Hepatic stellate cell (primary cell): ENCODE results near the gene PTPN22.

Experiments used
- DNase-seq: peaks from one replicate; pipeline ENCODE4 v3.0.0; 2011; ENCODE audit warnings: low spot score

PTPN22 gene

DNA sequence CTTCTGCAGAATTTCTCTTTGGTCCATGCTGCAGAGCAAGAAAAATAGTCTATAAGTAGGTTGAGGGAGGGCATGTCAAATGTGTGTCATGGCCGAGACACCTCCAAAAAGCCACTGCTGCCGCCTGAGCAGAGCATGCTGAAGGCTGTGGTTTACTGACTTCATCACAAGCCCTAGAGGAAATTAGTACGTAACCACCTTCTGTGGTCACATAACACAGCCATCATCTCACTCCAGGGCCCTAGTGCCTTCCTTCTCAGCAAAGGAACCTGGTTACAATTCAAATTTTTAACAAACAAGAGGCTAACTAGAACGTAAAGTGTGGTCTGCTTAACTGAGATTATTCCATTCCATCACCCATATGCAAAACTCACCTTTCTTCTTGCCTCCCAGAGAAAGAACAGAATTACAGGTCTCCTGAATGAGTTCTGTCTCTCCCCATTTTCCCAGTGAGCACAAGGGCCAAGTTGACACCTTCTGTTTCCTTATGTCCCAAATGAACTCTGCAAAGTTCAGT is at the start of gene PTPN22:
PTPN22 (minus strand) TSS at position 116 of the 517 bp plus-strand sequence.
- peak; percentile 12 for DNase-seq

DNA sequence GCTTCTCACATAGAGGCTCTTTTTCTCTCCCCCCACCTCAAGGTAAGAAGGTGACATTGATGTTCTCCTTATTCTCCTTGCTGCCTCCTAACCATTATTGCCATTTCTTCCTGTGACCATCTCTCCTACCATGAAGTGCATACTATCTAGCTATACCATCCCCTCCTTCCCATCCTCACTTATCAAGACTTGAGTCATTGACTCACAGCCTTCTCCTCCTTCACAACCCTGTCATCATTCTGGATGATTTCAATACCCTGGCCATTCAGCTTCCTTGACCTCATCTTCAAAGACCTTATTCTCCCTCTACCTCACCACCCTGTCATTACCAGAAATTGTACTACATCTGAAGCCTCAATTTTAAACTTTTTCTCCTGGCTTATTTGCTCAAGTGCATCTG is 46.7 kb upstream of the PTPN22 start:
- DNase-seq, result no peak

DNA sequence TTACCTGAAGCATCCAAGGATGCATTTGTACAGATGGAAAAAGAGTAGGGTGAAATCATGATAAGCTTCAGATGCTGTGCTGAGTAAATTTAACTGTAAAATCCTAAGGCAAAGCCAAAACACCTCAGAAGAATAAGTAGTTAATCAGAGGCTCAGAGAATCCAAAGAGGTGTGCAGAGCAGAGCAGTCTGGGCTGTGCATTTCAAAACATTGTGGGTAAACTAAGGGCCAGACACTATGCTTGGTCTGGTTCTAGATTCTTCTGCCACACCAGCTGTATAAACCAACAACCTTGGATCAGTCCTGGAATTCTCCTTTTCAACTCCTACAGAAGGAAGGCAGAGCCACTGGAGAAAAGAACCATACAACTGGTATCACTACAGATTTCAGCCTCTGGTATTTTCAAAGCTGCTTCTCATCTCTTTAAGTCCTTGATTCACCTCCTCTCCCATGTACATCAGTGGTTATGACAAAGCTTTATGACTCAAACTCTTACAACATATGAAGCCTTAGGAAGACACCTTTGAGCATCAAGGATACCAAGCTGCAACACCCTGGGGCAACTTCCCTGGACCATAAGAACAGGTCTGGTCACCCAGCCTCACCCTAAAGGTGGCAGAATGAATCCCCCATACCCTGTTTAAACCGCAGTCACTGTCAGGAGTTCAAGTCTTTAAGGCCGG is 46.0 kb upstream of the PTPN22 start:
- no peak for DNase-seq

DNA sequence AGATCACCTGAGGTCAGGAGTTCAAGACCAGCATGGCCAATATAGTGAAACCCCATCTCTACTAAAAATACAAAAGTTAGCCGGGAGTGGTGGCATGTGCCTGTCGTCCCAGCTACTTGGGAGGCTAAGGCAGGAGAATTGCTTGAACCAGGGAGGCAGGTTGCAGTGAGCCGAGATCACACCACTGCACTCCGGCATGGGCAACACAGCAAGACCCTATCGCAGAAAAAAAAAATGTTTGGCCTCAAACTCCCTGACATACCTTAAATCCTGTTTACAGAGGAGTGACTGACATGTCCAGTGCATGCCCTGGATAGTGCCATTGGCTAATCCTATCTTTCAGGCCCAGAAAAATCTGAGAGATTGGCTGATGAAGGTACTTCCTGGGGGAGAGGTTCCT is 45.5 kb upstream of the PTPN22 start:
- DNase-seq, result no peak

DNA sequence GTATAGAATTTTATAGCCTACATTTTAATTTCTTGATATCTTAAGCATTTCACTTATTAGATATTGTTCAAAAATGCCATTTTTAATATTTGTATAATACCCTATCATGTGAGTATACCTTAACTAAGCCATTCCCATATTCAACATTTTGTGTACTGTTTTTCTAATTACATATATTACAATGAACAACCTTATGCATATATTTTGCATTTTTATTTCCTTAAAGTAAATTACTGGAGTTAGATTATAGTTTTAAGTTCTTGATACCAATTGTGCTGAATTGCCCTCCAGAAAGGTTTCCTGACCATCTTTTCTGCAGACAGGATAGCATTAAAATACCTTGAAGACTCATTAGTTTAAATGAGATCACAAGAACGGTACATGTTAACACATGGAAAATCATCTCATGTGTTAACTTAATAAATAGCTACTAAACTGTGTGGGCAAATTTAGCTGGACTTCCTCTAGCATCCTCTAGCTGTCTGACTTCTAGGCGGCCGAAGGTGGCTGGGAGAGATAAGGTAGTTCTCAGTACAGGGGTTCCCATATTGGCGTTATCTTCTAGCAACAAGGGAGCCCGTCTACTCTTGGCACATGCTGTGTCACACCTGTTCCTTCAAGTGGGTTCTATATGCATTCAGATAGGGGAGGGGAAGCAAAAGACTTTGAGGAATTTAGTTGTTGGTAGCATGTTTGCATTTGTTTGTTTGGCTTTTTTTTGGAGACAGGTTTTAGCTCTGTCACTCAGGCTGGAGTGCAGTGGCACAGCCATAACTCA is 42.6 kb upstream of the PTPN22 start:
- DNase-seq, result no peak

DNA sequence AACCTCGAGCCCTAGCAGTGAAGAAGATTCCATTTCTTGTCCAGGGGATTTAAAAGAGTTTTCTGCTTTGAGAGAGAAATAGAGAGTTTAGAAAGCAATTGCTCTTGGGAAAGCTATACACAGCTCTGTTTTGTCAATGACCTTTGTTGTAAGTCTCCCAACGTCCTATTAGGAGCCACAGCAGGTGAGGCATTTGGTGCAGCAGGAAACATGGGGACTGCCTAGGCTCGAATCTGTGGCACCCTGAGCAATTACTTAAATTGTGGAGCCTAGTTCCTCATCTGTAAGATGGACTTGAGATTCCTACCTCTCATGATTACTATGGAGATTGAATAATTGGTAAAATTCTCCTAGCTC is 41.8 kb upstream of the PTPN22 start:
- DNase-seq, result no peak

DNA sequence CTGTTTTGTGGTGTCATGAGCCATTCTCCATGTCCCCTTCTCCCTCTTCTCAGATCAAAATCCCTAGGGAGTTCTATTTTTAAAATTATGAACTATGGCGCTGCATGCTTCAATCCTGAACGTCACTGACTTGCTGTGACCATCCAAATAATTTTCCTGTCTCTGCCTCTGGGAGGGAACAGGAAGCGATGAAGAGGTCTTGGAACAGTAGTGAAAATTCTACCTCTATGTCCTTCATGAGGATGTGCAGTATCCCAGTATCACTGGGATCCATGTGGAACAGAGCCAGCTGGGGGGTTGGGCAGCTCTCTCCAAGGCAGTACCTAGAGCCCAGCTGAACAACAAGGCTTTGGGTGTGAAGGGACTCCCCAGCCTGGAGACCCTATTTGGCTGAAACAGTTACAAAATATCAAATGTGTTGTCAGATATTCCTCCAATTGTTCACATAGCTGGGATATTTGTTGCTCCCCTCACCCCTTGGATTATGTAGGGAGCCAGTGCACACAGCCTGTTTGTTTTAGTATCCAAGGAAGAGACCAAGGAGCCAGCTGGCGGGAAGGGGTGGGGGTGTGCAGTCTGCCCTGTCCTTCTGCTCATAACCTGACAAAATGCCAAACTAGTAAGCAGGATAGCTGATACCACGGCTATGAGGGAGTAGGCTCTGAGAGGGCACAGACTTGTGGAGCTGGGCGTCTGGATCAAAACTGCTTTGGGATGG is 41.2 kb upstream of the PTPN22 start:
- peak; percentile 72 for DNase-seq

DNA sequence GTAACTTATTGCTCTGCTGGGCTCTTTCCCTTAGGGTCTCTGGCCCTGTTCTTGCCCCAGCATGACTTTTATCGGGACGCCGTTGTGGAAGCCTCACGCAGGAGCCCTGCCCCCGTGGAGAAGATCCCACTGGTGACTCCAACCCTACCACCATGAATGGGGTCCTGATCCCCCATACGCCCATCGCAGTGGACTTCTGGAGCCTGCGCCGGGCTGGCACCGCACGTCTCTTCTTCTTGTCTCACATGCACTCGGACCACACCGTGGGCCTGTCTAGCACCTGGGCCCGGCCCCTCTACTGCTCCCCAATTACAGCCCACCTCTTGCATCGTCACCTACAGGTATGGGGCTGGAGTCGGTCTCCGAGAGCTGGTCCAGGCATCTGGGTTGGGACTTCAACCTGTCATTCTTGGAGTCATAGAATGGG is 33.9 kb upstream of the PTPN22 start:
- no peak for DNase-seq

DNA sequence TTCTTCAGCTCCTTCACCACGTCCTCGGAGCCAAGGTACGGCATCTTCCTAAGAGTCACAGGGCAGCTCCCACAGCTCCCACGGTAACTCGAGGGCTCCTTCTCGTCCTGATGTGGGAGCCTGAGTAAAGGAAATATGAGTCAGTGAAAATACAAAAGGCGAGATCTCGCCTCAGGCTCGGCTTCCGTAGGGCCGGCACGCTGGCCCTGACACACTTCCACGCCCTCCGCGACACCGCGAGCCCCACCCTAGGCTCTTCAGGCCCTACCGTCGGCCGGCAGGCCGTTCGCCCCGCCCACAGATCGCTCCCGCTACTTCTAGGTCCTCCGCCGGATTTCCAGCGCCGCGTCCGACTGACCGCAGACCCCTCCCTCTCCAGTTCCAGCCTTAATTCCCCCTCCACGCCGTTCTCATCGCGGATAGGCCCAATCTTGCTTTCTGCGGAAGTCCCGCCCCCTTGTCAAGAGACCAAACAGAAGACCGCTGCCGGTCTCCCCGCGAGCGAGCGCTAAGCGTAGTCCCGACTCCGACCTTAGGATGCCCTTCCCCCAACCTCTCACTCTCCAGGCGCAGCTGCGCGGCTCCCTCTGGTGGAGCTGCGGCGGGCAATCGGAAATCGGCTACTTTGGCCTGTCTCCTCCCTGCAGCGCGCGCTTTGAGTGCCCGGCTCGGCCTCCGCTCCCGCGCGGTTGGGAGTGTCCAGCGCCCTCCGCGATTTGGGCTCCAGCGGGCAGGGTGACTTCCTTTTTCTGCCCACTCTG is 33.3 kb upstream of the PTPN22 start, which contains the start of the genes AP4B1 and DCLRE1B:
AP4B1 (minus strand) TSS at position 126 of the 761 bp plus-strand sequence; CDS start at position 44, 82 bp downstream.
DCLRE1B (plus strand) TSS at position 653 of the 761 bp plus-strand sequence. CDS start 261 bp downstream, outside the sequence.
- peak; percentile 94 for DNase-seq

DNA sequence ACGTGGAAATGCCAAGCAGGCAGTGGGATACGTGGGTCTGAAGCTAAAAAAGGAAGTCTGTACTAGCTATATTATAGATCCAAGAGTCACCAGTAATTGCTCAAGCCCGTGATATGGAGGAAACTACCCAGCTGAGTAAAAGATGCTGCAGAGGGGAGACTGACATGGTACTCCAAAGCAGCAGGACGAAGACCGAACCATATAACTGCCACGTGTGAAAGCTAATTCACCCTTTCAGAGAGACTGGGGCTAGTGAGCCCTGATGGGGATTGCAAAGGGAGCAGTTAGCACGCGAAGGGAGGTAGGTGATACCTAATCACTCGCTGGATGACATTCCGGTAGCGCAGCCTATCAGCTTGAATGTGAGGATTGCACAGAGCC is 32.8 kb upstream of the PTPN22 start:
- DNase-seq, result peak; percentile 50

DNA sequence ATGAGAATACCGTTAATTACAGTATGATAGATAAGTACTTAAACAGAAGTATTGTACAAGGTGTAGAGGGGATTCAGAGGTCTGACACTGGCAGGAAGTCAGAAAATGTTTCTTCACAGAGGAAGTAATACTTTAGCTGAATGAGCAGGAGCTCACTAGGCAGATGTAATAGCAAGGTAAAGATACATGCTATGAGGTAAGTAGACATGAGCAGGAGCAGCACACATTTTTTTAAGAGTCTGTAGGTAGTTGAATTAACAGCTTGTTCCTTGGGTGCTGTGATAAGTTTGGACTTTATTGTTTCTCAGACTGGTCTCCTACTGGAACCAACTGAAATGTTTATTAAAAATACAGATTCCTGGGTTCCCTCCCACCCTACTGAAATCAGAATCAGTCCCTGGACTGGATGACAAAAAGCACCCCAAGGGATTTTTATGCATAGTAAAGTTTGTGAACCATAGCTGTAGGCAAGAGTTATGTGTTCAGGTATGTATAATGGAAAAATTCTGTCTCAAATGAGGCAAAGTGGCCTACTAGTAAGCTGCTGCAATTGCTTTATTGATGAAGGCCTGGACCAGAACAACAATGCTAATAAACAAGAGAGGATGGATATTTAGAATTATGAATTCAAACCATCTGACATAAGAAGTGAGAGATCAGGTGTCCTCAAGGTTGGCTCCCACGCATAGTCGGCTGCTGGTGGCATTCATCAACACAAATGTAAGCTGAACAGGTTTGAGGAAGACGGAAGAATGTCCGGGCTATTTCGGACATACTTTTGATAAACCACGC is 32.2 kb upstream of the PTPN22 start:
- DNase-seq, result no peak

DNA sequence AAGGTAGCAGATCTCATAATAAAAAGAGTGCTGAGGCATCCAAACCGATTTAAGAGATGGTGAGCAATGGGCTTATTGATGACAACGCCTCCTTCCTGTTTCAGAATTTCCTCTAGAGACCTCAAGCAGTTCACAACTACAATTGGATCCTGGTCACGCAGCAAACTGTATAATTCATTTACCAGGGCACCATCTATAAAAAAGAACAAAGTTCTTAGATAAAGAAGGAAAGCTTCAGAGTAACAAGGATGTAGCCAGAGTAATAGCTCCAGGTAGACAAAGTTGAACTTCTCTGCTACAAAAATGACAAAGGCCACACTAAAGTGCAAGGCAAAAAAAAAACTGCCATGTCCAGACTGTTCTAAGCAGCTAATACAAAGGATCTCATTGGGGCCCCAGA is 29.7 kb upstream of the PTPN22 start:
- no peak for DNase-seq

DNA sequence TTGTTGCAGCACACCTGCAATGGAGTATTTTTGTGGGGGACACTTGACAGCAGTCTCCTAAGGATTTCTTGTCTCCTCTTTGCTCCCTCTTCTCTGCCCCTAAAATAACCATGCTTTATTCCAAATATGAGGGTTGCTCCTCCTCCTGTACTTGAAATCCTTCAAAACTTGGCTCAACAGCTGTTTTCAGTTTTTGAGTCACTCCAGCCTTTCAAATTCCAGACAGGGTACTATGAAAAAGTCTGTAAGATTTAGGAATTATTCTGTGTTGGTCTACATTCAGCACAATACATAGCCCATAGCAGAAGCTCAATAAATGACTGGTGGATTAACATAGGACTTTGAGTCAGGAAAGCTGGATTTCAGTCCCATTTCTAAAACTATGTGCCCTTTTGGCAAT is 27.6 kb upstream of the PTPN22 start:
- DNase-seq, result no peak

DNA sequence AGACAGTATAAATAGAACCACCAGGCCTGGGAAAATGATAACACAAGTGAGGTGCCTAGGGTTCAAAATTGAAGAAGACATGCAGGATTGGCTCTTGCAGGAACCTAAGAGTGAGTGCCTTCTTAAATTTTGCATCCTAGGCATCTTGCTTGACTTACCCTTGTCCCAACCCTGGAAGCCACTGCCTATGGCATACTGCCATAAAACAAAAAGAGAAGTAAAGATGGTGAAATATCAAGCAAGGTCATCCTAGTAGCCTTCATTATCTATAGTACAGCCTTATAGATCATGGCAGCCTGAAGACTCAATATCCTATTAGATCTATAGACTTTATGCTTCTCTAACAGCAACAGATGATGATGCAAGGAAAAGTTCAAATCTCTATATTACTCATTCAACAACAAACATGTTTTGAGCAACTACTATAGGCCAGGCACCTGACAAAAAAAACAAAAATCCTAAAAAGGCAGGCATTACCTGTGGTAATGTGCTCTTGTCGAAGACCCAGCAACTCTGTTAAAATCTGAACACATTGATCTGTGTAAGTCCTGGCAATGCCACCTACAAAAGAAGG is 26.8 kb upstream of the PTPN22 start:
- DNase-seq, result no peak

DNA sequence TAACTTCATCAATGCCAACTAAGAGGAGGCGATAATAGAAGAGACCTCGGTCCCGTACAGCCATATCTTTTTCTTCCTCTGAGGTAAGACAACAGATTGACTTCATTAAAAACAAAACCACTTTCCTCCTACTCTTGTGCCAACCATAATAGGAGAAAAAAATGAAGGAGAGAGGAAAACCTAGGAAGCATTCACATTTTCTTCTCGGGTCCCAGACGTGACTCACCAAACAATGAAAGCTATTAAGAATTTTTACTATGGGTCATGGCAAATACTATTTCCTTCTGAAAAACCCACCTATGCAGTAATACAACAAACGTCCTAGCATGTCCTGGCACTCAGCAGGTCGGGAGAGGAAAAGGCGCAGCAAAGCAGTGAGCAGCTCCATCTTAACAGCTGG is 24.4 kb upstream of the PTPN22 start:
- DNase-seq, result no peak

DNA sequence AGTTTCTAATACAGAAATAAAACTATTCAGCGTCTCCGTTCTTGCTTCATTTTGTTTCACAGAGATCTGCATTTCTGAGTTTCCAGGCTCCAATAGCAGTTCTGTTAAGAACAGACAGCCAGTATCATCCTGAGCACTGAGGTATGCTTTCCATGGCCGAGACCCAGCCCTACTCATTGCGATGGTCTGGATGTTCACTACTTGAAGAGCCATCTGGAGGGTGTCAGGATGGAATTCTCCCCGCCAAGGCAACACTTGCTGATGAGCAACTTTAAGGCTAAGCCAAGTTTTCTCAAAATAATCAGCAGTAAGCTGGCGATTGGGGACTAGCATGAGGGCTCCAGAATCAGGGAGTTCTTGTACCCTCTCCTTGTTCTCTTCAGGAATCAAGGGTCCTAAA is 23.6 kb upstream of the PTPN22 start:
- no peak for DNase-seq

DNA sequence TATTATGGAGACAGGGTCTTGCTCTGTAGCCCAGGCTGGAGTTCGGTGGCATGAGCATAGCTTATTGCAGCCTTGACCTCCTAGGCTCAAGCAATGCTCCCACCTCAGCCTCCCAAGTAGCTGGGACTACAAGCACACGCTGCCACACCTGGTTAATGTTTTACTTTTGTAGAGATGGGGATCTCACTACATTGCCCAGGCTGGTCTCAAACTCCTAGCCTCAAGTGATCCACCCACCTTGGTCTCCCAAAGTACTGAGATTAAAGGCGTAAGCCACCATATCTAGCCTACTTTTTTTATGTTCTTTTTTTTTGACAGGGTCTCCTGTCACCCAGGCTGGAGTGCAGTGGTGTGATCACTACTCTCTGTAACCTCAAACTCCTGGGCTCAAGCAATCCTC is 21.8 kb upstream of the PTPN22 start:
- no peak for DNase-seq

DNA sequence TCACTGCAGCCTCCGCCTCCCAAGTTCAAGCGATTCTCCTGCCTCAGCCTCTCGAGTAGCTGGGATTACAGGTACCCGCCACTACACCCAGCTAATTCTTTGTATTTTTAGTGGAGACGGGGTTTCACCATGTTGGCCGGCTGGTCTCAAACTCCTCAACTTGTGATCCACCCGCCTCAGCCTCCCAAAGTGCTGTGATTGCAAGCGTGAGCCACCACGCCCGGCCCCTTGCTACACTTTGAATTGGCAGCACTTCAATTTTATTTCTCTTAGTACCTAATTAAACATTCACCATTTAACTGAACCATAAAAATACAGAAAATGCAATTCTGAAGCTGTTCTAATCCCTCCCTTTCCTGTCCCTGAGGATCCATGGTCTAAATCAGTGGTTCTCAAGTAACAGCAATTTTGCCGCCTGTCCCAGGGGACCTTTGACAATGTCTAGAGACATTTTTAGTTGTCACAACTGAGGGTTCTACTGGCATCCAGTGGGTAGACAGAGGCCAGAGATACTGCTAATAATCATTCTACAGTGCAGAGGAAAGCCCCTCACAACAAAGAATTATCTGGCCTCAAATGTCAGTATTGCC is 20.2 kb upstream of the PTPN22 start:
- DNase-seq, result no peak

DNA sequence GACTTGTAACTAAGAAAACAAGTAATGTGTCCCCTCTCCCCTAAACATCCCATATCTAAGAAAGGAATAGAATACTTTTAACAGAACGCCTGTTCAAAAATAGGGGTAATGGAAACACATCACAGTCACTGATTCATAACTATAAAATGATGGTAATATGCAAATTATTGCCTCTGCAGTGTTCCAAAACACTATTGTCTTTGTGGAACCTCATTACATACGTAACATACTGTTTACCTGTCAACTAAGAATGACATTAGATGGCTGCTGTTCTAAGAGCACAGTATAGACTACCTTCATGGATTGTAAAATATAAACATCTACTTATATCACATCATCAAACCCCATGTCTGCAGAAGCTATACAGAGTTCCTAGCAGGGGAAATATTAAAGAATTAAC is 19.3 kb upstream of the PTPN22 start:
- DNase-seq, result no peak
